CD4-positive, alpha-beta memory T cell (primary cell): ENCODE results near the gene VWC2. TPM values are rescaled to one million over a fixed set of nuclear protein-coding genes. Genes with fewer than 3 reads are reported as not detected.

Source experiments
- CTCF ChIA-PET: fragments of 350-600 bp; sonication (Branson Sonifier 250); formaldehyde crosslinking; loops from one replicate; lab custom pipeline; 2021; ENCODE audit warnings: inconsistent platforms; ENCODE audit not compliant: partially characterized antibody; lab: Charles Lee
- POLR2A ChIA-PET: fragments of 350-600 bp; sonication (Branson Sonifier 250); formaldehyde crosslinking; loops from one replicate; lab custom pipeline; 2021; ENCODE audit not compliant: partially characterized antibody; lab: Charles Lee
- DNase-seq, 5 donors: peaks; one replicate each; pipeline versions ENCODE4 v3.0.0 to v3.0.0-alpha.2; 2020 to 2022; ENCODE audit warnings: mixed read lengths in 1 of 5
- H3K27ac ChIP-seq: one replicate; pipeline ENCODE4 v1.7.0; 2013; ENCODE audit warnings: low read depth, low read length
- H3K27me3 ChIP-seq: 2 replicates; pipeline ENCODE4 v1.7.0; 2013; ENCODE audit warnings: mild to moderate bottlenecking, low read length, moderate library complexity; ENCODE audit not compliant: insufficient read depth
- H3K36me3 ChIP-seq: 2 replicates; pipeline ENCODE4 v1.7.0; 2013; ENCODE audit warnings: mild to moderate bottlenecking, low read length, moderate library complexity; ENCODE audit not compliant: insufficient read depth
- H3K4me1 ChIP-seq: 2 replicates; pipeline ENCODE4 v1.7.0; 2013; ENCODE audit warnings: mild to moderate bottlenecking, low read length, moderate library complexity; ENCODE audit not compliant: insufficient read depth
- H3K4me3 ChIP-seq, 2 donors: one replicate each; pipeline ENCODE4 v1.7.0; 2013; ENCODE audit warnings: low read length in 2 of 2, mild to moderate bottlenecking in 1 of 2
- H3K9me3 ChIP-seq, 2 donors: one replicate each; pipeline ENCODE4 v1.7.0; 2013; ENCODE audit warnings: low read length in 2 of 2, control low read depth in 1 of 2; ENCODE audit not compliant: control insufficient read depth in 1 of 2
- H3K27ac Mint-ChIP-seq, 7 donors: one replicate each; pipeline ENCODE4 v1.8.0; 2020 to 2021; ENCODE audit warnings: mixed read lengths in 7 of 7, mild to moderate bottlenecking in 6 of 7, inconsistent platforms in 3 of 7, moderate library complexity in 3 of 7
- H3K27me3 Mint-ChIP-seq, 2 donors: one replicate each; pipeline ENCODE4 v1.8.0; 2020 to 2021; ENCODE audit warnings: mixed read lengths in 2 of 2
- H3K36me3 Mint-ChIP-seq, 2 donors: one replicate each; pipeline ENCODE4 v1.8.0; 2020 to 2021; ENCODE audit warnings: mixed read lengths in 2 of 2, inconsistent platforms in 1 of 2, mild to moderate bottlenecking in 1 of 2
- H3K4me1 Mint-ChIP-seq, 4 donors: one replicate each; pipeline ENCODE4 v1.8.0; 2020 to 2021; ENCODE audit warnings: mixed read lengths in 4 of 4, mild to moderate bottlenecking in 1 of 4
- H3K4me3 Mint-ChIP-seq, 8 donors: one replicate each; pipeline ENCODE4 v1.8.0; 2020 to 2021; ENCODE audit warnings: mixed read lengths in 8 of 8, mild to moderate bottlenecking in 7 of 8, moderate library complexity in 6 of 8, inconsistent platforms in 3 of 8
- H3K9me3 Mint-ChIP-seq, 8 donors: one replicate each; pipeline ENCODE4 v1.8.0; 2020 to 2021; ENCODE audit warnings: mixed read lengths in 8 of 8, mild to moderate bottlenecking in 5 of 8, inconsistent platforms in 3 of 8, moderate library complexity in 1 of 8
- intact Hi-C: fragments of 100-400 bp; cut with micrococcal nuclease; formaldehyde crosslinking; loops from one replicate; pipeline ENCODE4 v1.15.1; 2023
- polyA plus RNA-seq, 2 donors: library from polyadenylated mRNA; unstranded; fragments of 300-500 nt; fragmentation: Illumina TruSeq; gene quantifications; one replicate each; pipeline ENCODE4 v1.2.3, GENCODE V29; 2021
- total RNA-seq, 2 experiments: library from RNA; stranded (reverse); gene quantifications; one replicate each; pipeline ENCODE4 v1.2.3, GENCODE V29; 2021

VWC2 gene
- total and polyA plus RNA-seq, 4 experiments from 2014 or later, result not detected

DNA sequence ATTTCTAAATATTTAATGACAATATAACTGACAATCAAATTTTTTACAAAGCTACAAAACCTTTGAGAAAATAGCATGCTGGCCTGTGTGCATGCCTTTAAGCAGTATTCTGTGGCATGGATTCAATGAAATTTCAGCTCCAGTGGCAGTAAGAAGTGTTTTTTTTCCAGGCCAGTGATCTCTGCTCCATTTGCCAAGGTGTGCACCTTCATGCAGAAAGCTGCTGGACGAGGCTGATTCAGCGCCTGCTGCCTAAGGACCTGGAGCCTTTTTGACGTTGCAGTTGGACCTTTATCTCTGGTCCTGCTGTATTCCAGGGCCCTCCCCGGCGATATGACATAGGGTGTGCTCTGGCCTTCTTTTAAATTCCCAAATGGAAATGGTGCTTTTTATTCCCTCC, 26.6 kb downstream of the VWC2 start:
- intact Hi-C loops, result no loop called here
- Histone ChIP-seq H3K4me1 (no peaks in the 10 kb centered on the region), H3K9me3 (no peaks in the 10 kb centered on the region), H3K36me3 (no peaks in the 10 kb centered on the region), H3K27me3 (no peaks in the 10 kb centered on the region), H3K27ac (no peak overlapping the region), H3K4me3 (no peak overlapping the region)
- no peak for DNase-seq
- Mint-ChIP-seq H3K4me1 (no peaks in the 10 kb centered on the region), H3K9me3 (peaks cover 0 to 3% (median 0%) of the 10 kb centered on the region in 8 donors), H3K4me3 (no peak overlapping the region), H3K27me3 (peaks cover 0 to 3% of the 10 kb centered on the region in 2 donors), H3K36me3 (no peaks in the 10 kb centered on the region), H3K27ac (no peak overlapping the region)
- POLR2A ChIA-PET, result no interaction called here
- CTCF ChIA-PET, result no interaction called here

DNA sequence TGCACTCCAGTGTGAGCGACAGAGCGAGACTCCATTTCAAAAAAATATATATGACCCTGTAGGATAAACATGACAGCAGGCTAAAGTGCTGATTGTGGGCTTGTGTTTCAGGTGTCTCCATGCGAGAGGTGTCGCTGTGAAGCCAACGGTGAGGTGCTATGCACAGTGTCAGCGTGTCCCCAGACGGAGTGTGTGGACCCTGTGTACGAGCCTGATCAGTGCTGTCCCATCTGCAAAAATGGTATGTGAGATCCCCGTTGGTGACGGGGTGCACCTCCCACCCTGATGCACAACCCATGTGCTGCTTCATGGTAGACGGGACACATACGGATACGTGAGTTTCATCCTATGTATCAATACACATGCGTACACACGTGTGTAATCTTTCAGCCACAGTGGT, 29.2 kb downstream of the VWC2 start:
- Mint-ChIP-seq H3K4me1 (no peaks in the 10 kb centered on the region), H3K27ac (no peak overlapping the region), H3K4me3 (no peak overlapping the region), H3K9me3 (peaks cover 0 to 3% (median 0%) of the 10 kb centered on the region in 8 donors), H3K36me3 (no peaks in the 10 kb centered on the region), H3K27me3 (peaks cover 0 to 3% of the 10 kb centered on the region in 2 donors)
- Histone ChIP-seq H3K4me3 (no peak overlapping the region), H3K9me3 (no peaks in the 10 kb centered on the region), H3K27ac (no peak overlapping the region), H3K4me1 (no peaks in the 10 kb centered on the region), H3K27me3 (no peaks in the 10 kb centered on the region), H3K36me3 (no peaks in the 10 kb centered on the region)
- intact Hi-C loops, result no loop called here
- ChIA-PET CTCF (no interaction called here), POLR2A (no interaction called here)
- DNase-seq, result no peak

DNA sequence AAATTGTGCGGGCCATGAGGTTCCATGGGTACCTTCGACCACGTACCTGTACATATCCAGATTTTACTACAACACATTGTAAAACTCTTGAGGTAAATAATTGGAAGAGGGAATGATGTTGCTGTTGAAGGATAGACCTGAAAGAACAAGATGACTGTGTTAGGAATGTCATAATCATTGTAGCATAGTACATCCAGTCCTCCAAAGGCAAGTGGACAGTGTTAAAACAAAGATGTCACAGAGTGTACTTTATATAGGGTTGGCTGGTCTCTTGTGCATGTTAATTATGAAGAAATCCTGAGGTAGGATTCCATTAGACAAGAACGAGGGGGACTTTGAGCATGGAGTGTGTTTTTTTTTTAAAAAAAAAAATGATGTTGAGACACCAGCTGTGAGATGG, 30.4 kb downstream of the VWC2 start:
- H3K27ac Mint-ChIP-seq, result no peak overlapping the region
- no peaks in the 10 kb centered on the region for H3K9me3 ChIP-seq
- intact Hi-C loops, result no loop called here
- CTCF ChIA-PET, result no interaction called here
- no peak overlapping the region for H3K4me3 ChIP-seq
- POLR2A ChIA-PET, result no interaction called here
- no peaks in the 10 kb centered on the region for H3K36me3 Mint-ChIP-seq
- H3K4me1 Mint-ChIP-seq, result no peaks in the 10 kb centered on the region
- no peaks in the 10 kb centered on the region for H3K36me3 ChIP-seq
- peaks cover 0 to 3% (median 0%) of the 10 kb centered on the region in 8 donors for H3K9me3 Mint-ChIP-seq
- H3K4me1 ChIP-seq, result no peaks in the 10 kb centered on the region
- H3K4me3 Mint-ChIP-seq, result no peak overlapping the region
- H3K27ac ChIP-seq, result no peak overlapping the region
- no peaks in the 10 kb centered on the region for H3K27me3 ChIP-seq
- H3K27me3 Mint-ChIP-seq, result peaks cover 0 to 2% of the 10 kb centered on the region in 2 donors
- no peak for DNase-seq

DNA sequence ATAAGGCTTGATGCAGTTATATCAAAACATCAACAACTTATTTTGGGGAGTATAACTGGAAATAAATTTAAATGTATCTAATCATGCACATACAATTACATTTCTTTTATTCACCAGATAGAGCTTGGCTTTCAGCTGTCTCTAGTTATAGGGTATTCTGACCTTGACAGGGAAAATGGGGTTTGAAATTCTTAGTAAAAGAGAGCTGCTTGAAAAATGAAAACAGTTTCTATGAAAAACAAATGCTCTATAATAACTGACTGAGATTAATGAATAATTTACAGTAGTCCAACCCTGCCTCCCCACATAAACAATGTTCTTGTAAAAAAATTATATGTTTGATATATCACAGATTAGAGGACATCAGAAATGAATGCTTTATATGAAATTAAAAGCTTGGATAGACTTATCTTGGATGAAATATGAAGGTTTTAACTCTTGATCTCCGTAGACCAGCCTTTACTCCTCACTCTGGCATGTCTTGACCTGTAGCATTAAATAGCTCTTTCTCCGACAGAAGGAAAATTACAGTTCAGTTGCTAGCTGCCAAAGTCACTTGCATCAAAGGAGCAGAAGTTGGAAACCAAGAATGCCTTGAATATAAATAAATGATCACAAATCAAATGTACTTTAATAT, 32.1 kb downstream of the VWC2 start:
- no peaks in the 10 kb centered on the region for H3K27me3 ChIP-seq
- Mint-ChIP-seq H3K4me3 (no peak overlapping the region), H3K36me3 (no peaks in the 10 kb centered on the region), H3K27ac (no peak overlapping the region), H3K27me3 (no peaks in the 10 kb centered on the region), H3K4me1 (no peaks in the 10 kb centered on the region), H3K9me3 (peaks cover 0 to 3% (median 0%) of the 10 kb centered on the region in 8 donors)
- no peak overlapping the region for H3K4me3 ChIP-seq
- intact Hi-C loops, result no loop called here
- no peak overlapping the region for H3K27ac ChIP-seq
- DNase-seq, result no peak
- no peaks in the 10 kb centered on the region for H3K36me3 ChIP-seq
- ChIA-PET POLR2A (no interaction called here), CTCF (no interaction called here)
- H3K4me1 ChIP-seq, result no peaks in the 10 kb centered on the region
- H3K9me3 ChIP-seq, result no peaks in the 10 kb centered on the region

DNA sequence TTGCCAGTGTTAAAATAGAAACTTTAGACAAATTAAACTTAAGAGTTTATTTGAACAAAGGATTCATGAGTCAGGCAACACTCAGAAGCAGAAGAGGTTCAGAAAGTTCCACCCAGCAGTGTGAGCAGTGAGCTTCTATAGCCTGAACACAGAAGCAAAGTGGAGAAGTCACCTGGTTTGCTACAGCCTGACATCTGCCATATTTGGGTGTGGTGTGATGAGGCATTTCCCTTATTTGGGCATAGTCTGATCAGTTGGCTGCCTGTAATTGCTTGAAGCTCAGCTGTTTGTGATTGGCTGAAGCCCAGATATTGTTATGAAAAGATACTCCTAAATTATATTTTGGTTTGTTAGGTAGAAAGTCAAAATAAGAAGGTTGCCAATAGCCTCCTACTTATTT, 39.1 kb downstream of the VWC2 start:
- intact Hi-C loops, result no loop called here
- POLR2A ChIA-PET, result no interaction called here
- Histone ChIP-seq H3K4me3 (no peak overlapping the region), H3K27me3 (no peaks in the 10 kb centered on the region), H3K27ac (no peak overlapping the region), H3K4me1 (no peaks in the 10 kb centered on the region), H3K9me3 (no peaks in the 10 kb centered on the region), H3K36me3 (no peaks in the 10 kb centered on the region)
- no peak for DNase-seq
- Mint-ChIP-seq H3K9me3 (peaks cover 0 to 3% (median 0%) of the 10 kb centered on the region in 8 donors), H3K4me3 (no peak overlapping the region), H3K36me3 (no peaks in the 10 kb centered on the region), H3K27ac (no peak overlapping the region), H3K4me1 (no peaks in the 10 kb centered on the region), H3K27me3 (peaks cover 3% of the 10 kb centered on the region in 2 donors)
- CTCF ChIA-PET, result no interaction called here

DNA sequence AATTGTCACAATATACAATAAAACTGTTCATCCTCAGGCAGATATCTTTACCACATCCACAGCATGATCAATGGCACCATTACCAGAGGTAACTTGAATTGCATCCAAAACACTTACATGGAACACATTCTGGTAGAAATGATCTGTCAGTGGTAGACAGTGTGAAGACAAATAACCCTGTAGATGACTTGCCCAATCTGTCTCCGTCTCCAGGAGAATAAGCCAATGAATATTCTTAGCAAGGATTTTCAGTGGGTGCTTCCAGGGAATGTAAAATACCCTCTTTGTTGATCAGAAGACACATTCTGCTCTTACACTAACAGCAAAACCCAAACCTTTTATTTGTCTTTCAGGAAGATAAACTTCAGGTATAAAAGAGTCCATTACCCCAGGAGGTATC, 43.8 kb downstream of the VWC2 start:
- no peaks in the 10 kb centered on the region for H3K4me1 Mint-ChIP-seq
- Histone ChIP-seq H3K27ac (no peak overlapping the region), H3K9me3 (no peaks in the 10 kb centered on the region), H3K27me3 (no peaks in the 10 kb centered on the region), H3K4me3 (no peak overlapping the region), H3K36me3 (no peaks in the 10 kb centered on the region), H3K4me1 (no peaks in the 10 kb centered on the region)
- ChIA-PET CTCF (no interaction called here), POLR2A (no interaction called here)
- peaks cover 0 to 5% (median 0%) of the 10 kb centered on the region in 8 donors for H3K9me3 Mint-ChIP-seq
- H3K36me3 Mint-ChIP-seq, result no peaks in the 10 kb centered on the region
- intact Hi-C loops, result no loop called here
- DNase-seq, result no peak
- no peak overlapping the region for H3K4me3 Mint-ChIP-seq
- no peak overlapping the region for H3K27ac Mint-ChIP-seq
- peaks cover 3 to 5% of the 10 kb centered on the region in 2 donors for H3K27me3 Mint-ChIP-seq

DNA sequence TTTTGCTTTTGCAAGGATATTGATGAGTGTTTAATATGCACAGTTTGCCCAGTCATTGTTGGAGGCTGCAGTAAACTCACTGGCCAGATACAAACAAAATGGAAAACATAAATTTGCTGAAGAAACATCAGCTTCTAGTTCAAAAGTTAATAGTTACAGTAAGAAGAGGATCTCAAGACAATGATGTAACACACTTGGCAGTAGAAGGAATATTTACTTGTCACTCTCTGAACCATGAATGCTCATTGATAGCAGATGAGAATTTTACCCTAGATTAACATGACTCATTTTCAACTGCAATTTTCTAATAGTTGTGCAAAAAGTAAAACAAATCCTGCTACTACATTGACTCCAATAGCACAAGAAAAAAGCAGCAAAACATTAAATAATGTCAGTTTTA, 47.7 kb downstream of the VWC2 start:
- intact Hi-C loops, result no loop called here
- Mint-ChIP-seq H3K4me1 (no peaks in the 10 kb centered on the region), H3K4me3 (no peak overlapping the region), H3K27ac (no peak overlapping the region), H3K27me3 (peaks cover 0 to 2% of the 10 kb centered on the region in 2 donors), H3K9me3 (peaks cover 0 to 9% (median 5%) of the 10 kb centered on the region in 8 donors), H3K36me3 (no peaks in the 10 kb centered on the region)
- no peak overlapping the region for H3K4me3 ChIP-seq
- ChIA-PET POLR2A (no interaction called here), CTCF (no interaction called here)
- DNase-seq, result no peak
- H3K4me1 ChIP-seq, result no peaks in the 10 kb centered on the region
- no peaks in the 10 kb centered on the region for H3K9me3 ChIP-seq
- no peaks in the 10 kb centered on the region for H3K36me3 ChIP-seq
- H3K27ac ChIP-seq, result no peak overlapping the region
- H3K27me3 ChIP-seq, result no peaks in the 10 kb centered on the region
